K562 (cell line): ENCODE measurements around the gene NOPCHAP1. TPM values are rescaled to one million over a fixed set of nuclear protein-coding genes. Genes with fewer than 3 reads are reported as not detected.

Experiments used
- ATAC-seq: fragments of 200-7000 bp; cut with Tn5 transposase; 3 replicates; pipeline ENCODE4 v1.9.1; 2020; ENCODE audit warnings: moderate library complexity
- BruUV-seq: library from RNA; stranded (reverse); fragments of 400-500 nt; replicated peaks from 2 replicates; lab custom pipeline; 2021; lab: Mats Ljungman, UMichigan
- CTCF ChIA-PET: fragments of 300-600 bp; formaldehyde crosslinking; extraction: SDS; loops from one replicate; lab custom pipeline; 2021; ENCODE audit warnings: low intra/inter-chr PET ratio; lab: Yijun Ruan, JAX
- POLR2A ChIA-PET: fragments of 300-600, 350-650 bp; sonication (Branson Sonifier 250); formaldehyde crosslinking; extraction: SDS; loops from one replicate; lab custom pipeline; 2021; ENCODE audit warnings: antibody characterized with exemption, inconsistent platforms; lab: Yijun Ruan, JAX
- DNase-seq, 4 experiments: peaks; one replicate each; pipeline versions ENCODE4 v3.0.0 to v3.0.0-alpha.2; 2011 to 2018; ENCODE audit warnings: low spot score in 3 of 4, mixed read lengths in 3 of 4; ENCODE audit errors: extremely low read depth in 1 of 4
- FAIRE-seq: peaks from 2 replicates; lab custom pipeline; 2011; peaks lifted over from hg19 to GRCh38; lab: Jason Lieb, UNC
- H2AFZ ChIP-seq: 2 replicates; pipeline ENCODE4 v1.6.0; 2011; ENCODE audit warnings: low read depth, low read length, control low read depth, inconsistent platforms
- H3K27ac ChIP-seq: fragments of 200-600 bp; 3 replicates; pipeline ENCODE4 v1.8.0; 2011; ENCODE audit warnings: low read depth, mild to moderate bottlenecking, control low read depth, inconsistent platforms, low read length, moderate library complexity, mixed read lengths; ENCODE audit errors: extremely low read depth
- H3K27me3 ChIP-seq, 2 experiments: fragments of 300-600 bp in 1 of 2; 2 replicates in 1 of 2; 3 replicates in 1 of 2; pipeline versions ENCODE4 v1.6.0 to v1.8.0; 2011; ENCODE audit warnings: inconsistent platforms in 2 of 2, low read length in 2 of 2, mild to moderate bottlenecking in 1 of 2, mixed read lengths in 1 of 2, moderate library complexity in 1 of 2; ENCODE audit not compliant: control insufficient read depth in 2 of 2, insufficient read depth in 2 of 2
- H3K36me3 ChIP-seq: fragments of 300-600 bp; 3 replicates; pipeline ENCODE4 v1.8.0; 2011; ENCODE audit warnings: mild to moderate bottlenecking, low read length, inconsistent platforms; ENCODE audit not compliant: control insufficient read depth, insufficient read depth
- H3K4me1 ChIP-seq, 2 experiments: fragments of 200-600 bp in 1 of 2; replicated peaks in 1 of 2; 2 replicates in 1 of 2; 3 replicates in 1 of 2; pipeline versions ENCODE4 v1.5.1 to v1.8.0; 2011; ENCODE audit warnings: inconsistent platforms in 2 of 2, low read length in 2 of 2, mild to moderate bottlenecking in 1 of 2, mixed read lengths in 1 of 2, moderate library complexity in 1 of 2; ENCODE audit not compliant: control insufficient read depth in 2 of 2, insufficient read depth in 2 of 2
- H3K4me2 ChIP-seq: 2 replicates; pipeline ENCODE4 v1.6.1; 2011; ENCODE audit warnings: low read length, control low read depth, inconsistent platforms, mixed read lengths; ENCODE audit not compliant: insufficient read depth
- H3K4me3 ChIP-seq: fragments of 200-600 bp; sonication (generic), shearing (Covaris generic); 2 replicates; pipeline ENCODE4 v1.5.1; 2016; ENCODE audit warnings: control low read depth, inconsistent platforms
- H3K79me2 ChIP-seq: fragments of 200-600 bp; 3 replicates; pipeline ENCODE4 v1.8.0; 2011; ENCODE audit warnings: low read length, inconsistent platforms; ENCODE audit not compliant: control insufficient read depth, insufficient read depth
- H3K9ac ChIP-seq, 2 experiments: 2 replicates each; pipeline versions ENCODE4 v1.6.0 to v1.6.1; 2011; ENCODE audit warnings: low read depth in 2 of 2, low read length in 2 of 2, control low read depth in 1 of 2, inconsistent platforms in 1 of 2, mild to moderate bottlenecking in 1 of 2, mixed read lengths in 1 of 2; ENCODE audit not compliant: insufficient read depth in 1 of 2
- H3K9me1 ChIP-seq: one replicate; pipeline ENCODE4 v1.6.0; 2011; ENCODE audit warnings: inconsistent platforms, mild to moderate bottlenecking, low read length, moderate library complexity; ENCODE audit not compliant: control insufficient read depth, insufficient read depth
- H3K9me3 ChIP-seq: replicated peaks from 2 replicates; pipeline ENCODE4 v1.5.1; 2011; ENCODE audit warnings: low read depth, low read length, inconsistent platforms; ENCODE audit not compliant: control insufficient read depth, insufficient read depth
- H4K20me1 ChIP-seq: replicated peaks from 2 replicates; pipeline ENCODE4 v1.6.1; 2011; ENCODE audit warnings: low read length, inconsistent platforms, mixed read lengths; ENCODE audit not compliant: control insufficient read depth, insufficient read depth
- ARNT ChIP-seq, 2 experiments: fragments of 450-650 bp; IDR thresholded peaks; 2 replicates each; pipeline ENCODE4 v1.6.1; 2016; ENCODE audit warnings: mild to moderate bottlenecking in 1 of 2
- ATF1 ChIP-seq, 2 experiments: fragments of 450-650 bp in 1 of 2; IDR thresholded peaks; 2 replicates each; pipeline ENCODE4 v1.6.1; 2016; ENCODE audit warnings: missing compliant biosample characterization in 1 of 2, missing genetic modification characterization in 1 of 2
- CEBPB ChIP-seq: fragments of 450-650 bp; IDR thresholded peaks from 2 replicates; pipeline ENCODE4 v1.6.1; 2016; ENCODE audit warnings: missing genetic modification characterization, missing compliant biosample characterization
- HDAC8 ChIP-seq: fragments of 450-650 bp; IDR thresholded peaks from 2 replicates; pipeline ENCODE4 v1.6.1; 2016; ENCODE audit warnings: mild to moderate bottlenecking, missing genetic modification characterization, moderate library complexity, missing compliant biosample characterization
- IRF2 ChIP-seq: sonication (generic); formaldehyde crosslinking; IDR thresholded peaks from 2 replicates; pipeline ENCODE4 v1.8.1; 2022; ENCODE audit warnings: mild to moderate bottlenecking, missing genetic modification reagents
- MAZ ChIP-seq, 2 experiments: fragments of 450-650 bp in 1 of 2; sonication (generic) in 1 of 2; formaldehyde crosslinking; IDR thresholded peaks in 1 of 2; conservative IDR thresholded peaks in 1 of 2; 2 replicates each; pipeline versions ENCODE4 v1.4.0 to v1.5.0; 2020; ENCODE audit warnings: mild to moderate bottlenecking in 1 of 2, missing genetic modification reagents in 1 of 2
- POLR2AphosphoS2 ChIP-seq: IDR thresholded peaks from 2 replicates; pipeline ENCODE4 v1.6.1; 2012; ENCODE audit warnings: low read length, improper control_type of control experiment
- PTRF ChIP-seq: fragments of 450-650 bp; IDR thresholded peaks from 2 replicates; pipeline ENCODE4 v1.6.1; 2016; ENCODE audit warnings: mild to moderate bottlenecking, missing genetic modification characterization, missing compliant biosample characterization
- RBFOX2 ChIP-seq: fragments of 200-400 bp; formaldehyde crosslinking; IDR thresholded peaks from 2 replicates; pipeline ENCODE4 v1.6.1; 2017; ENCODE audit warnings: low read depth, mild to moderate bottlenecking, low read length, moderate library complexity
- RBM17 ChIP-seq: fragments of 200-400 bp; formaldehyde crosslinking; IDR thresholded peaks from 2 replicates; pipeline ENCODE4 v1.6.1; 2017; ENCODE audit warnings: low read depth, mild to moderate bottlenecking, low read length, borderline replicate concordance
- ZNF57 ChIP-seq: fragments of 450-650 bp; formaldehyde crosslinking; IDR thresholded peaks from 2 replicates; pipeline ENCODE4 v1.4.0; 2020; ENCODE audit warnings: mild to moderate bottlenecking, moderate library complexity
- WGBS: fragments of 100-300 bp; shearing (Covaris generic); methylation state at CpG from one replicate; pipeline ENCODE4 v1.1.6; 2016; ENCODE audit warnings: low coverage, mixed read lengths; ENCODE audit not compliant: insufficient coverage; ENCODE audit errors: missing lambda C conversion rate; 5-methylcytosine and 5-hydroxymethylcytosine counted together
- in situ Hi-C: fragments of 300-500 bp; cut with MboI; formaldehyde crosslinking; loops from 4 replicates; pipeline ENCODE4 v1.15.0; 2018; ENCODE audit warnings: inconsistent platforms, mixed read lengths
- intact Hi-C: fragments of 100-400 bp; cut with micrococcal nuclease; formaldehyde crosslinking; loops from 2 replicates; pipeline ENCODE4 v1.14.2; 2022
- polyA plus RNA-seq, 8 experiments: library from polyadenylated mRNA; depleted of rRNA in 4 of 8; stranded (reverse) in 5 of 8; unstranded in 3 of 8; fragments of >200 nt; fragmentation: Nextera tagmentation in 2 of 8; fragmentation: Illumina TruSeq in 1 of 8; extraction: Ambion mirVana in 2 of 8; extraction: Trizol in 1 of 8; gene quantifications; 2 replicates each; pipeline versions ENCODE4 v1.2.1 to v1.2.3, GENCODE V29; 2011 to 2014; ENCODE audit warnings: inconsistent platforms in 1 of 8, missing spikeins in 1 of 8
- total RNA-seq, 7 experiments: library from RNA; depleted of rRNA in 6 of 7; stranded (reverse); fragments of >200 nt in 6 of 7; fragmentation: Illumina TruSeq in 2 of 7; extraction: Trizol in 2 of 7; gene quantifications; 2 replicates each; pipeline versions ENCODE4 v1.2.1 to v1.2.3, GENCODE V29; 2011 to 2021; ENCODE audit warnings: low replicate concordance in 1 of 7
- TF ChIP-seq, protein P1 (sequence below), 3 experiments: IDR thresholded peaks in 2 of 3; conservative IDR thresholded peaks in 1 of 3; 2 replicates each; pipeline ENCODE4 v1.5.1; 2011 to 2012; ENCODE audit warnings: low read length in 3 of 3, mild to moderate bottlenecking in 3 of 3, control low read depth in 2 of 3, improper control_type of control experiment in 1 of 3, inconsistent platforms in 1 of 3, low read depth in 1 of 3, mixed read lengths in 1 of 3, moderate library complexity in 1 of 3; ENCODE audit not compliant: insufficient read depth in 2 of 3
- TF ChIP-seq, protein P2 (sequence below): IDR thresholded peaks from 2 replicates; pipeline ENCODE4 v1.6.1; 2012; ENCODE audit warnings: low read depth, low read length, improper control_type of control experiment, borderline replicate concordance

Gene NOPCHAP1
- total and polyA plus RNA-seq, 9 of the 15 experiments (the other 6 are each of a cell fraction or from before 2014, with no cell fraction given), result 19.4 to 108 (median 33.4) TPM

- TF ChIP-seq, protein P1, sequence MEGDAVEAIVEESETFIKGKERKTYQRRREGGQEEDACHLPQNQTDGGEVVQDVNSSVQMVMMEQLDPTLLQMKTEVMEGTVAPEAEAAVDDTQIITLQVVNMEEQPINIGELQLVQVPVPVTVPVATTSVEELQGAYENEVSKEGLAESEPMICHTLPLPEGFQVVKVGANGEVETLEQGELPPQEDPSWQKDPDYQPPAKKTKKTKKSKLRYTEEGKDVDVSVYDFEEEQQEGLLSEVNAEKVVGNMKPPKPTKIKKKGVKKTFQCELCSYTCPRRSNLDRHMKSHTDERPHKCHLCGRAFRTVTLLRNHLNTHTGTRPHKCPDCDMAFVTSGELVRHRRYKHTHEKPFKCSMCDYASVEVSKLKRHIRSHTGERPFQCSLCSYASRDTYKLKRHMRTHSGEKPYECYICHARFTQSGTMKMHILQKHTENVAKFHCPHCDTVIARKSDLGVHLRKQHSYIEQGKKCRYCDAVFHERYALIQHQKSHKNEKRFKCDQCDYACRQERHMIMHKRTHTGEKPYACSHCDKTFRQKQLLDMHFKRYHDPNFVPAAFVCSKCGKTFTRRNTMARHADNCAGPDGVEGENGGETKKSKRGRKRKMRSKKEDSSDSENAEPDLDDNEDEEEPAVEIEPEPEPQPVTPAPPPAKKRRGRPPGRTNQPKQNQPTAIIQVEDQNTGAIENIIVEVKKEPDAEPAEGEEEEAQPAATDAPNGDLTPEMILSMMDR (IDR thresholded peaks at IDR 0.05 in 2 of 3, conservative IDR thresholded peaks at IDR 0.05 in 1 of 3; ENCODE audit: insufficient read depth in 2 of 3, low read depth in 1 of 3, low read length in 3 of 3), result no peak
- 0 out of 2 replicates have a peak, but pooled peaks have one; percentile 8 for TF ChIP-seq CEBPB (tag)
- Histone ChIP-seq H3K9ac (no peak overlapping the region), H3K27me3 (peaks cover 11 to 12% of the 10 kb centered on the region in 2 experiments), H3K4me1 (no peaks in the 10 kb centered on the region), H3K9me1 (no peaks in the 10 kb centered on the region), H2AFZ (no peak overlapping the region), H3K27ac (no peak overlapping the region), H3K9me3 (no peaks in the 10 kb centered on the region), H4K20me1 (no peaks in the 10 kb centered on the region), H3K4me3 (no peak overlapping the region), H3K79me2 (no peaks in the 10 kb centered on the region), H3K4me2 (no peak overlapping the region), H3K36me3 (no peaks in the 10 kb centered on the region)
- no TSS peak for BruUV-seq
- CTCF ChIA-PET, result no interaction called here
- ATAC-seq, result no peak
- 0% methylated on average over 2 of the region's 2 CpGs for WGBS
- no peak for FAIRE-seq
- in situ Hi-C loops, result no loop called here
- POLR2A ChIA-PET, result interaction anchor here (0.5 kb wide), 1 partner anchor 42 kb away, joined by 3 read pairs; no protein-coding TSS in a partner anchor
- no peak for DNase-seq
- intact Hi-C loops, result no loop called here
These were observed 47.0 kb upstream of the NOPCHAP1 start for GRCh38 chr12:104939089-104939488.

GRCh38 chr12:104941454-104941853 lies 44.7 kb upstream of the NOPCHAP1 start:
- POLR2A ChIA-PET, result interaction anchor here (0.6 to 1.7 kb wide), 2 partner anchors 12 to 192 kb away, joined by 3 read pairs; no protein-coding TSS in a partner anchor
- FAIRE-seq (no peak), ATAC-seq (no peak), DNase-seq (no peak)
- H4K20me1 ChIP-seq, result no peaks in the 10 kb centered on the region
- no peaks in the 10 kb centered on the region for H3K36me3 ChIP-seq
- no peaks in the 10 kb centered on the region for H3K79me2 ChIP-seq
- BruUV-seq, result no TSS peak
- CTCF ChIA-PET, result no interaction called here
- H3K4me3 ChIP-seq, result no peak overlapping the region
- H3K9me1 ChIP-seq, result no peaks in the 10 kb centered on the region
- H3K4me1 ChIP-seq, result no peaks in the 10 kb centered on the region
- intact Hi-C loops, result no loop called here
- no peak overlapping the region for H2AFZ ChIP-seq
- no peak overlapping the region for H3K27ac ChIP-seq
- in situ Hi-C loops, result no loop called here
- WGBS, result 8% methylated on average over 3 of the region's 3 CpGs
- H3K9ac ChIP-seq, result no peak overlapping the region
- peaks cover 13 to 15% of the 10 kb centered on the region in 2 experiments; a peak in 4 of 5 replicates for H3K27me3 ChIP-seq
- no peak overlapping the region for H3K4me2 ChIP-seq
- H3K9me3 ChIP-seq, result no peaks in the 10 kb centered on the region; the same call in 1 of the 2 replicates
- TF ChIP-seq RBFOX2 (no peak), HDAC8 (tag) (no peak), ZNF57 (CRISPR knock-in tag) (no peak), ARNT (IDR thresholded peaks at IDR 0.05) (no peak), ATF1 (CRISPR knock-in tag; IDR thresholded peaks at IDR 0.05) (no peak), ATF1 (tag; IDR thresholded peaks at IDR 0.05) (no peak), PTRF (tag) (no peak), POLR2AphosphoS2 (no peak), RBM17 (no peak), MAZ (CRISPR knock-in tag; conservative IDR thresholded peaks at IDR 0.05 in 1 of 2, IDR thresholded peaks at IDR 0.05 in 1 of 2) (no peak), IRF2 (CRISPR knock-in tag) (no peak)
- TF ChIP-seq, protein P2, sequence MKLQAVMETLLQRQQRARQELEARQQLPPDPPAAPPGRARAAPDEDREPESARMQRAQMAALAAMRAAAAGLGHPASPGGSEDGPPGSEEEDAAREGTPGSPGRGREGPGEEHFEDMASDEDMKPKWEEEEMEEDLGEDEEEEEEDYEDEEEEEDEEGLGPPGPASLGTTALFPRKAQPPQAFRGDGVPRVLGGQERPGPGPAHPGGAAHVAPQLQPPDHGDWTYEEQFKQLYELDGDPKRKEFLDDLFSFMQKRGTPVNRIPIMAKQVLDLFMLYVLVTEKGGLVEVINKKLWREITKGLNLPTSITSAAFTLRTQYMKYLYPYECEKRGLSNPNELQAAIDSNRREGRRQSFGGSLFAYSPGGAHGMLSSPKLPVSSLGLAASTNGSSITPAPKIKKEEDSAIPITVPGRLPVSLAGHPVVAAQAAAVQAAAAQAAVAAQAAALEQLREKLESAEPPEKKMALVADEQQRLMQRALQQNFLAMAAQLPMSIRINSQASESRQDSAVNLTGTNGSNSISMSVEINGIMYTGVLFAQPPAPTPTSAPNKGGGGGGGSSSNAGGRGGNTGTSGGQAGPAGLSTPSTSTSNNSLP, result no peak
